Urothelium cell line (cell line): ENCODE measurements around the gene FOXO3B.
A peak's percentile ranks its signal among the peaks of the same experiment; 100 is the strongest.
"Not testable (repeated sequence)": the region's sequence is repeated elsewhere in the genome, so short reads cannot be mapped to it uniquely, and the experiment has no call there.

Experiments
- DNase-seq: peaks from one replicate; pipeline ENCODE4 v3.0.0; 2011; ENCODE audit warnings: low spot score, mixed read lengths
- FAIRE-seq: peaks from 2 replicates; lab custom pipeline; 2011; peaks lifted over from hg19 to GRCh38; lab: Jason Lieb, UNC

Gene FOXO3B

DNA sequence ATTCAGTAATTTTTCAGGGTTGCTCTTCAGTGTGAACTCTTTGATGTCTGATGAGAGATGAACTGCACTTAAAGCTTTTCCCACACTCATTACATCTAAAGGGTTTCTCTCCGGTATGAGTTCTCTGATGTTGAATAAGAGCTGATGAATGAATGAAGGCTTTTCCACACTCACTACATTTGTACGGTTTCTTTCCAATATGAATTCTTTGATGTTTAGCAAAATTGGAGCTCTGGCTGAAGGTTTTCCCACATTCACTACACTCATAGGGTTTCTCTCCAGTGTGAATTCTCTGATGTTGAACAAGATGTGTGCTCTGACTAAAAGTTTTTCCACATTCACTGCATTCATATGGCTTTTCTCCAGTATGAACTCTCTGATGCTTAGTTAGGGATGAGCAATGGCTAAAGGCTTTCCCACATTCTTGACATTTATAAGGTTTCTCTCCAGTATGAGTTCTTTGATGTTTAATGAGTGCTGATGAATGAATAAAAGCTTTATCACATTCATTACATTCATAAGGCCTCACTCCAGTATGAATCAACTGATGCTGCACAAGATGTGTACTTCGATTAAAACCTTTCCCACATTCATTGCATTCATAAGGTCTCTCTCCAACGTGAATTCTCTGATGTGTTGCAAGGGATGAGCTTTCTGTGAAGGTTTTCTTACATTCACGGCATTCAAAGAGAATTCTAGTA, 20.0 kb downstream of the FOXO3B start:
- not testable (repeated sequence) for DNase-seq
- FAIRE-seq, result peak; percentile 52

GRCh38 chr17:18650094-18650493, 32.0 kb downstream of the FOXO3B start:
- DNase-seq, FAIRE-seq: not testable (repeated sequence)

- not testable (repeated sequence) for FAIRE-seq, DNase-seq
These were observed 37.8 kb downstream of the FOXO3B start, which contains the start of gene TBC1D28 for GRCh38 chr17:18644291-18644690. Gene TBC1D28 (minus strand): TSS chr17:18644391. CDS start chr17:18641352, 3,039 bp downstream.

GRCh38 chr17:18643124-18643523, 39.0 kb downstream of the FOXO3B start:
- DNase-seq, FAIRE-seq: not testable (repeated sequence)

- not testable (repeated sequence) for FAIRE-seq
These were observed 43.8 kb downstream of the FOXO3B start for GRCh38 chr17:18638357-18638756.

GRCh38 chr17:18636237-18636636, 45.9 kb downstream of the FOXO3B start:
- peak; percentile 75 for FAIRE-seq
- not testable (repeated sequence) for DNase-seq

More at GRCh38 chr17:18638357-18638756, 43.8 kb downstream of the FOXO3B start:
- DNase-seq, result not testable (repeated sequence)

DNA sequence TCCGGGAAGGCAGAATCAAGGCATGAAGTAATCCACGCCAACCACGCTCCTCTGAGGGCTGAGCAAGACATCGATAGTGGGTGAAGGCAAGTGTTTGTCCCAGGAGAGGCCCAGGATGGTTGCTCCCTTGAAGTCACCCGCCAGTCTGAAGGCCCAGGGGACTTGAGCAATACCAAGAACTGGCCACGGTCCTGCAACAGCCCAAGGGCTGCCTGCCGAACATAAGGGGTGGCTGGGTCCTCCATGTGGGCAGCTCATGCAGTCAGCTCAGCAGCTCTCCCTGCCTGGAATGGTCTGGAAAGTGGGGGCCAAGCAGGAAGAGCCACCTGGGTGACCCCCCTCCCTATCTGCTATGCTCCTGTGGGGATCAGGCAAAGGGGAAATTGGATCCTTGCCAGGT, 46.3 kb downstream of the FOXO3B start:
- DNase-seq, FAIRE-seq: not testable (repeated sequence)

DNA sequence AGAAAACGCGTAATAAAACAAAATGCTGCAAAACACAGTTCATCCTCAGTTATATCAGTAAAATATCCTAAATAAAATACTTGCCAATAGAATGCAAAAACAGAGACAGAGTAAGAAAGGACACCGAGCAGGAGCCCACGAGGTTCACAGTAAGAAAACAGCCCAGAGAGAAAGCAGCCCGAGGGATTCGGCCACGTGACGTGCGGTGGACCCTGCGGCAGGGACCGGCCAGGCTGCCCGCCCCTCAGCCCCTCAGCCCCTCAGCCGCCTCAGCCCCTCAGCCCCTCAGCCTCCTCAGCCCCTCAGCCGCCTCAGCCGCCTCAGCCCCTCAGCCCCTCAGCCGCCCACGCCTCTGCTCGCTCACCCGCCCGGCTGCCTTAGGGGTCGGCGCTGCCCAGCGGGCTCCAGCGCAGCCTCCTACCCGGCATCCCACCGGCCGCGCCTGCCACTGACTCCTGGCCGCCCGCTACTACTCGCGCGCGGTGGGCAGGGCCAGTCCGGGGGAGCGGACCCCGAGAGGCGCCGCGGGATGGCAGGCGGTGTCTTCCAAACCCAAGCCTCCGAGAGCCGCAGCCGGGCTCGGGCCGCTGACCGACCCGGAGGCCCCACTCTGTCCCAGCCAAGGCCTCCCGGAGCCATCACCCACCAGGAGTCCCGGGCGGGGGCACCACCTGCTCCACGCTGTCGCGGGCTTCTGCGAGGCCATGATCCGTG, 47.4 kb downstream of the FOXO3B start:
- not testable (repeated sequence) for DNase-seq, FAIRE-seq
